Measurements from ENCODE around the gene COA8. TPM values are rescaled to one million over a fixed set of nuclear protein-coding genes. Genes with fewer than 3 reads are reported as not detected.
A peak's percentile ranks its signal among the peaks of the same experiment; 100 is the strongest.

COA8 gene, protein sequence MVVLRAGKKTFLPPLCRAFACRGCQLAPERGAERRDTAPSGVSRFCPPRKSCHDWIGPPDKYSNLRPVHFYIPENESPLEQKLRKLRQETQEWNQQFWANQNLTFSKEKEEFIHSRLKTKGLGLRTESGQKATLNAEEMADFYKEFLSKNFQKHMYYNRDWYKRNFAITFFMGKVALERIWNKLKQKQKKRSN
- total RNA-seq: 10 to 100 TPM; 22.2 to 32.0 (median 24.9) TPM
- total RNA-seq (2013): 36.6 TPM

DNA sequence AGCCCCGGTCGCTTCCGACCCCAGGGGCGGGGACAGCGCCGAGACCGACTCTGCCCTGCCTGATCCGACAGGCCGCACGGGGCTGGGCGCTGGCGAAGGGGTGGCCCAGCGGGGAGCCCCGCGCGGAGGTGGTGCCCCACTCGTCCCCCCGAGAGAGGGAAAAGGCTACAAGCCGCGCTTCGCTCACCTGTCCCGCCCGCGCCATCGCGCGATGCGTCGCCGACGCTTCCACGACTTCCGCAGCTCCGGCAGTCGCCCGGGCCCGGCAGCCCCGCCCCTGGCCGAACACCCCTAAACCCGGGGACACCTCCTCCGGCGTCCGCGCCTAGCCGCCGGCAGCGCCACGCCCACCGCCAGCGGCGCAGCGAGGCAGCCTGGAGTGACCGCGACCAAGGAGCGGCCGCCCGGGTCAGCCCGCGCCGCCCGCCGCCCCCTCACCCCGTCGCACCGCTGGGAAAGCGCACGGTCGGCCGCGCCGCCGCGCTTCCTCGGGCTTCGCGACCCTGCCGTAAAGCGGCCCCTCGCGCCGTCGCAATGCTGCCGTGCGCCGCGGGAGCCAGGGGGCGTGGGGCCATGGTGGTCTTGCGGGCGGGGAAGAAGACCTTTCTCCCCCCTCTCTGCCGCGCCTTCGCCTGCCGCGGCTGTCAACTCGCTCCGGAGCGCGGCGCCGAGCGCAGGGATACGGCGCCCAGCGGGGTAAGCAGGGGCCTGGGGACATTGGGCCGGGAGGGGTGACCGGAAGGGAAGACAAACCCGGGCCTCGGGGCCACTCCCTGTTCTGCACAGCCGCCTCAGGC lies at the start of gene COA8, which contains the start of gene BAG5:
Gene COA8, plus strand, starts transcription at position 532 of the 797 bp plus-strand sequence. Its CDS starts 42 bp downstream, at position 574.
Gene BAG5, minus strand, starts transcription at position 229 of the 797 bp plus-strand sequence. CDS start 1,493 bp downstream, outside the sequence.
- peak within 1 kb of the TSS; percentile 80 to 89 for H3K27ac Mint-ChIP-seq
- WGBS (ENCODE audit: insufficient coverage): under 1% methylated on average over 109 of the region's 109 CpGs
- no peaks in the 10 kb centered on the region for H3K27me3 ChIP-seq (ENCODE audit: control insufficient read depth, insufficient read depth, low read length)
- H3K27ac ChIP-seq (ENCODE audit: low read length): peak within 1 kb of the TSS; percentile 77
- TF ChIP-seq, protein P1, sequence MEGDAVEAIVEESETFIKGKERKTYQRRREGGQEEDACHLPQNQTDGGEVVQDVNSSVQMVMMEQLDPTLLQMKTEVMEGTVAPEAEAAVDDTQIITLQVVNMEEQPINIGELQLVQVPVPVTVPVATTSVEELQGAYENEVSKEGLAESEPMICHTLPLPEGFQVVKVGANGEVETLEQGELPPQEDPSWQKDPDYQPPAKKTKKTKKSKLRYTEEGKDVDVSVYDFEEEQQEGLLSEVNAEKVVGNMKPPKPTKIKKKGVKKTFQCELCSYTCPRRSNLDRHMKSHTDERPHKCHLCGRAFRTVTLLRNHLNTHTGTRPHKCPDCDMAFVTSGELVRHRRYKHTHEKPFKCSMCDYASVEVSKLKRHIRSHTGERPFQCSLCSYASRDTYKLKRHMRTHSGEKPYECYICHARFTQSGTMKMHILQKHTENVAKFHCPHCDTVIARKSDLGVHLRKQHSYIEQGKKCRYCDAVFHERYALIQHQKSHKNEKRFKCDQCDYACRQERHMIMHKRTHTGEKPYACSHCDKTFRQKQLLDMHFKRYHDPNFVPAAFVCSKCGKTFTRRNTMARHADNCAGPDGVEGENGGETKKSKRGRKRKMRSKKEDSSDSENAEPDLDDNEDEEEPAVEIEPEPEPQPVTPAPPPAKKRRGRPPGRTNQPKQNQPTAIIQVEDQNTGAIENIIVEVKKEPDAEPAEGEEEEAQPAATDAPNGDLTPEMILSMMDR (IDR thresholded peaks at IDR 0.05): no peak
- intact Hi-C loops (cut with micrococcal nuclease): loop anchor here (1.0 kb wide), 1 partner anchor 153 kb away; the partner anchor contains the start of genes XRCC3 and ZFYVE21
- peak within 1 kb of the TSS; percentile 98 for H3K4me3 Mint-ChIP-seq
- peak; percentile 79 to 91 (median 84) for ATAC-seq
- H3K4me1 ChIP-seq (ENCODE audit: control insufficient read depth, insufficient read depth, low read length): peaks cover 25% of the 10 kb centered on the region
- peaks cover 36 to 47% of the 10 kb centered on the region in 2 donors for H3K4me1 Mint-ChIP-seq
- H3K9me3 ChIP-seq (ENCODE audit: control insufficient read depth, insufficient read depth, low read length): no peaks in the 10 kb centered on the region
- no peaks in the 10 kb centered on the region for H3K36me3 Mint-ChIP-seq
- H3K4me3 ChIP-seq (ENCODE audit: low read length): peak within 1 kb of the TSS; percentile 89
- peaks cover 20% of the 10 kb centered on the region for H3K36me3 ChIP-seq (ENCODE audit: control insufficient read depth, insufficient read depth, low read length)
- no peaks in the 10 kb centered on the region for H3K9me3 Mint-ChIP-seq
- H3K27me3 Mint-ChIP-seq (ENCODE audit: low read depth in 2 of 2): no peaks in the 10 kb centered on the region
- DNase-seq: peak; percentile 87 to 91

DNA sequence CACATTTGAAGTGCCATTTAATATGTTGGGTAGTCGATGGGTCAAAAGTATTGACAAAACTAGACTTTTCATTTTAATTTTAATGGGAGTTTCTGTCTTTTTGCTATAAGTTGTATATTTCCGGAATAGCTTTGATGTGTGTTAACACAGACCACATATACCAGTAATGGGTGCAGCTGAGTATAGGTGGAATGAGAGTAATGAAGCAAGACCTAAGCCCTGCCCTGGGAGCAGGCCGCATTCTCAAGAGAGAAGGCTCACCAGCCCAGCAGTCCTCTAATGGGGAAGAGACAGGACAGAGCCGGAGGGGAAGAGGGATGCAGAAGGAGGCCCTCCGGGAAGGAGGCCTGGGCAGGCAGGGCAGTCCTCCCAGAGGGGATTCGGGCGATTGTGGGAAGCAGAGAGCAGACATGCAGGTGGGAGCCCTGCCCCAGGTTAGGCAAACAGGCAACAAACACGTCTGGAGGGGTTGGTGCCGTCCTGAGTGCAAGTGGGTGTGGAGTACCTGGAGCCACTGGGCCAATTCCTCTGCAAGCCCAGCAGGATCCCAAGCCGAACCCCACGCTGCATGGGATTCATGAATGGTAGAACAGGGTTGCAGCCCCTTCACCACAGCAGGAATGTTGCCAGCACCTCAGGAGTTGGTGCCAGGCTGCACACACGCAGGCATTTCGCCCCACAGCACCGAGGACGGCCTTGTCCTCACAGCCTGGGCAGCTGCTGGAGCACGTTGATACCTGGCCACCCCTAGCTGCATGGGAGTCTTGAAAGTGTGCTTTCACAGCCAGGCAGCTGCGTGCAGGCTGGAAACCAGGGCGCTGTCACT lies 48.0 kb upstream of the COA8 start:
- Mint-ChIP-seq H3K9me3 (no peaks in the 10 kb centered on the region), H3K4me1 (peaks cover 0 to 10% of the 10 kb centered on the region in 2 donors), H3K27ac (no peak overlapping the region), H3K36me3 (no peaks in the 10 kb centered on the region), H3K4me3 (no peak overlapping the region), H3K27me3 (ENCODE audit: low read depth in 2 of 2) (peaks cover 0 to 3% of the 10 kb centered on the region in 2 donors)
- no peaks in the 10 kb centered on the region for H3K27me3 ChIP-seq (ENCODE audit: control insufficient read depth, insufficient read depth, low read length)
- no peak overlapping the region for H3K27ac ChIP-seq (ENCODE audit: low read length)
- ATAC-seq: no peak
- DNase-seq: no peak
- H3K36me3 ChIP-seq (ENCODE audit: control insufficient read depth, insufficient read depth, low read length): peaks cover 5% of the 10 kb centered on the region
- H3K9me3 ChIP-seq (ENCODE audit: control insufficient read depth, insufficient read depth, low read length): no peaks in the 10 kb centered on the region
- no peaks in the 10 kb centered on the region for H3K4me1 ChIP-seq (ENCODE audit: control insufficient read depth, insufficient read depth, low read length)
- intact Hi-C loops (cut with micrococcal nuclease): no loop called here
- 93% methylated on average over 17 of the region's 18 CpGs for WGBS (ENCODE audit: insufficient coverage)
- TF ChIP-seq, protein P1 (IDR thresholded peaks at IDR 0.05): no peak
- H3K4me3 ChIP-seq (ENCODE audit: low read length): no peak overlapping the region

DNA sequence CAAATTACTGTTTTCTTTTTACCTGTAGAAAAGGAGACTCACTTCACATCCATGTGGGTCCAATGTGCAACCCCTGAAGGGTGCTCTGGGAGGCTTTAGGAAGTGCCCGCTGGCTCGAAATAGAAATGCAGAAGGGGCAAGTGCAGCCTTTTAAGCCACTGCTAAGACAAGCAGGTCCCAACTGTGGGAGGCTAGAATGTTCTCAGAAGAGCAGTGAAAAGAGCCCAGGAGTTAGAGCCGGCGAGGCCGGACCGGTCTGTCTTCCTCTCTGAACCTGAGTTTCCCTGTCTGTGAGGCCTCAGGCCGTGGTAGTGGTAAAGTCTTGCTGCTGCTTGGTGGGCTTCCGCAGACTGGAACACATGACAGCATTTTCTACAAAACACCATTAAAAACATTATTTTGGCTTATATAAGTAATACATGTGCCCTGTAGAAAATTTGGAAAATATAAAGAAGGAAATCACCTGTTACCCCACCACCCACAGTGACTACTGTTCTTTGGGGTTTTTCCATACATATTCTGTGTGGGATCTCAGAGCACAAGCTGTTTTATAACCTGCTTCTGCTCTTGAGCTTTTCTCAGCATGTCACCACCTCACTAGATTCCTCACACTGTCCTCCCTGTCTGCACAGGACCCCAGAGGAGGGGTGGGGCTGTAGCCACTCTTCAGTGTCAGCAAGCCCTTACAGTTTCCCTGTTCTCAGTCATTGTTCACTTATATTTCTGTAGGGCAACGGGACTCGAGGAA lies 46.2 kb upstream of the COA8 start:
- Mint-ChIP-seq H3K4me1 (peaks cover 0 to 14% of the 10 kb centered on the region in 2 donors), H3K27ac (no peak overlapping the region), H3K4me3 (no peak overlapping the region), H3K27me3 (ENCODE audit: low read depth in 2 of 2) (peaks cover 0 to 6% of the 10 kb centered on the region in 2 donors), H3K36me3 (no peaks in the 10 kb centered on the region), H3K9me3 (no peaks in the 10 kb centered on the region)
- Histone ChIP-seq H3K4me3 (ENCODE audit: low read length) (no peak overlapping the region), H3K27me3 (ENCODE audit: control insufficient read depth, insufficient read depth, low read length) (peaks cover 5% of the 10 kb centered on the region), H3K9me3 (ENCODE audit: control insufficient read depth, insufficient read depth, low read length) (no peaks in the 10 kb centered on the region), H3K36me3 (ENCODE audit: control insufficient read depth, insufficient read depth, low read length) (no peaks in the 10 kb centered on the region), H3K4me1 (ENCODE audit: control insufficient read depth, insufficient read depth, low read length) (peaks cover 11% of the 10 kb centered on the region), H3K27ac (ENCODE audit: low read length) (no peak overlapping the region)
- DNase-seq (no peak), ATAC-seq (no peak)
- intact Hi-C loops (cut with micrococcal nuclease): no loop called here
- 75% methylated on average over 8 of the region's 10 CpGs for WGBS (ENCODE audit: insufficient coverage)
- TF ChIP-seq, protein P1 (IDR thresholded peaks at IDR 0.05): no peak
